GM12872 (cell line): ENCODE data around the gene ATP5F1B.

Experiments used
- CTCF ChIP-seq: IDR thresholded peaks from 3 replicates; pipeline ENCODE4 v1.5.1; 2011; ENCODE audit warnings: low read depth, mild to moderate bottlenecking, low read length, moderate library complexity; ENCODE audit not compliant: insufficient read depth

Gene ATP5F1B

GRCh38 chr12:56637621-56638020 lies 8.2 kb downstream of the ATP5F1B start:
- no peak for TF ChIP-seq CTCF

GRCh38 chr12:56636675-56637540 lies 8.9 kb downstream of the ATP5F1B start:
- peak; percentile 86 for TF ChIP-seq CTCF

GRCh38 chr12:56635806-56636674 lies 9.7 kb downstream of the ATP5F1B start:
- TF ChIP-seq CTCF = no peak

GRCh38 chr12:56634837-56635791 lies 10.7 kb downstream of the ATP5F1B start:
- TF ChIP-seq CTCF = peak; percentile 46

- no peak for TF ChIP-seq CTCF
Observed at GRCh38 chr12:56634242-56634836, 11.4 kb downstream of the ATP5F1B start.

- TF ChIP-seq CTCF = no peak
Observed at GRCh38 chr12:56633468-56634241, 12.1 kb downstream of the ATP5F1B start.
